Measurements from ENCODE around the gene SLC38A11. TPM values are rescaled to one million over a fixed set of nuclear protein-coding genes. Genes with fewer than 3 reads are reported as not detected.

Gene SLC38A11
- total and polyA plus RNA-seq, 2 experiments from 2014 or later, result not detected

DNA sequence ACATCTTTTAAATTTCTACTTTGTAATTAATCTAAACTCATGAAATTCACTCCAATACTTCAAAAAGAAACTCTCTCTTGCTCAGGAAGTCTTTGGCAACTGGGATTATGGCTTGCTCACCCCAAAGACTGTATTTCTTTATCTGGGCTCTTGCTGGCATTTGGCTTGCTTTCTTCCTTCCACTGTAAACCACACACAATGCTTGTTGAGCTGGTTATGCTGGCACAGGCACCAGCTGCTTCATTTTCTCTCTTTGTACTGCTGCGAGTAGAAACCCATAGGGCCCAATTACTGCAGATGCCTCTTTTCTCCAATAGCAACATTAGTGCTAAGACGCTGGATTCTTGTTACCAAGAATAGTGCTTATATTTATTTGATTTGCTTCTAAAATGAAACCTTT is 51.4 kb downstream of the SLC38A11 start (continued):
- TF ChIP-seq, protein P1, sequence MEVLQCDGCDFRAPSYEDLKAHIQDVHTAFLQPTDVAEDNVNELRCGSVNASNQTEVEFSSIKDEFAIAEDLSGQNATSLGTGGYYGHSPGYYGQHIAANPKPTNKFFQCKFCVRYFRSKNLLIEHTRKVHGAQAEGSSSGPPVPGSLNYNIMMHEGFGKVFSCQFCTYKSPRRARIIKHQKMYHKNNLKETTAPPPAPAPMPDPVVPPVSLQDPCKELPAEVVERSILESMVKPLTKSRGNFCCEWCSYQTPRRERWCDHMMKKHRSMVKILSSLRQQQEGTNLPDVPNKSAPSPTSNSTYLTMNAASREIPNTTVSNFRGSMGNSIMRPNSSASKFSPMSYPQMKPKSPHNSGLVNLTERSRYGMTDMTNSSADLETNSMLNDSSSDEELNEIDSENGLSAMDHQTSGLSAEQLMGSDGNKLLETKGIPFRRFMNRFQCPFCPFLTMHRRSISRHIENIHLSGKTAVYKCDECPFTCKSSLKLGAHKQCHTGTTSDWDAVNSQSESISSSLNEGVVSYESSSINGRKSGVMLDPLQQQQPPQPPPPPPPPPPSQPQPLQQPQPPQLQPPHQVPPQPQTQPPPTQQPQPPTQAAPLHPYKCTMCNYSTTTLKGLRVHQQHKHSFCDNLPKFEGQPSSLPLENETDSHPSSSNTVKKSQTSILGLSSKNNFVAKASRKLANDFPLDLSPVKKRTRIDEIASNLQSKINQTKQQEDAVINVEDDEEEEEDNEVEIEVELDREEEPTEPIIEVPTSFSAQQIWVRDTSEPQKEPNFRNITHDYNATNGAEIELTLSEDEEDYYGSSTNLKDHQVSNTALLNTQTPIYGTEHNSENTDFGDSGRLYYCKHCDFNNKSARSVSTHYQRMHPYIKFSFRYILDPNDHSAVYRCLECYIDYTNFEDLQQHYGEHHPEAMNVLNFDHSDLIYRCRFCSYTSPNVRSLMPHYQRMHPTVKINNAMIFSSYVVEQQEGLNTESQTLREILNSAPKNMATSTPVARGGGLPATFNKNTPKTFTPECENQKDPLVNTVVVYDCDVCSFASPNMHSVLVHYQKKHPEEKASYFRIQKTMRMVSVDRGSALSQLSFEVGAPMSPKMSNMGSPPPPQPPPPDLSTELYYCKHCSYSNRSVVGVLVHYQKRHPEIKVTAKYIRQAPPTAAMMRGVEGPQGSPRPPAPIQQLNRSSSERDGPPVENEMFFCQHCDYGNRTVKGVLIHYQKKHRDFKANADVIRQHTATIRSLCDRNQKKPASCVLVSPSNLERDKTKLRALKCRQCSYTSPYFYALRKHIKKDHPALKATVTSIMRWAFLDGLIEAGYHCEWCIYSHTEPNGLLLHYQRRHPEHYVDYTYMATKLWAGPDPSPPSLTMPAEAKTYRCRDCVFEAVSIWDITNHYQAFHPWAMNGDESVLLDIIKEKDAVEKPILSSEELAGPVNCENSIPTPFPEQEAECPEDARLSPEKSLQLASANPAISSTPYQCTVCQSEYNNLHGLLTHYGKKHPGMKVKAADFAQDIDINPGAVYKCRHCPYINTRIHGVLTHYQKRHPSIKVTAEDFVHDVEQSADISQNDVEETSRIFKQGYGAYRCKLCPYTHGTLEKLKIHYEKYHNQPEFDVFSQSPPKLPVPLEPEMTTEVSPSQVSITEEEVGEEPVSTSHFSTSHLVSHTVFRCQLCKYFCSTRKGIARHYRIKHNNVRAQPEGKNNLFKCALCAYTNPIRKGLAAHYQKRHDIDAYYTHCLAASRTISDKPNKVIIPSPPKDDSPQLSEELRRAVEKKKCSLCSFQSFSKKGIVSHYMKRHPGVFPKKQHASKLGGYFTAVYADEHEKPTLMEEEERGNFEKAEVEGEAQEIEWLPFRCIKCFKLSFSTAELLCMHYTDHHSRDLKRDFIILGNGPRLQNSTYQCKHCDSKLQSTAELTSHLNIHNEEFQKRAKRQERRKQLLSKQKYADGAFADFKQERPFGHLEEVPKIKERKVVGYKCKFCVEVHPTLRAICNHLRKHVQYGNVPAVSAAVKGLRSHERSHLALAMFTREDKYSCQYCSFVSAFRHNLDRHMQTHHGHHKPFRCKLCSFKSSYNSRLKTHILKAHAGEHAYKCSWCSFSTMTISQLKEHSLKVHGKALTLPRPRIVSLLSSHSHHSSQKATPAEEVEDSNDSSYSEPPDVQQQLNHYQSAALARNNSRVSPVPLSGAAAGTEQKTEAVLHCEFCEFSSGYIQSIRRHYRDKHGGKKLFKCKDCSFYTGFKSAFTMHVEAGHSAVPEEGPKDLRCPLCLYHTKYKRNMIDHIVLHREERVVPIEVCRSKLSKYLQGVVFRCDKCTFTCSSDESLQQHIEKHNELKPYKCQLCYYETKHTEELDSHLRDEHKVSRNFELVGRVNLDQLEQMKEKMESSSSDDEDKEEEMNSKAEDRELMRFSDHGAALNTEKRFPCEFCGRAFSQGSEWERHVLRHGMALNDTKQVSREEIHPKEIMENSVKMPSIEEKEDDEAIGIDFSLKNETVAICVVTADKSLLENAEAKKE (CRISPR knock-in tag; IDR thresholded peaks at IDR 0.05), result no peak
- TF ChIP-seq, protein P2, sequence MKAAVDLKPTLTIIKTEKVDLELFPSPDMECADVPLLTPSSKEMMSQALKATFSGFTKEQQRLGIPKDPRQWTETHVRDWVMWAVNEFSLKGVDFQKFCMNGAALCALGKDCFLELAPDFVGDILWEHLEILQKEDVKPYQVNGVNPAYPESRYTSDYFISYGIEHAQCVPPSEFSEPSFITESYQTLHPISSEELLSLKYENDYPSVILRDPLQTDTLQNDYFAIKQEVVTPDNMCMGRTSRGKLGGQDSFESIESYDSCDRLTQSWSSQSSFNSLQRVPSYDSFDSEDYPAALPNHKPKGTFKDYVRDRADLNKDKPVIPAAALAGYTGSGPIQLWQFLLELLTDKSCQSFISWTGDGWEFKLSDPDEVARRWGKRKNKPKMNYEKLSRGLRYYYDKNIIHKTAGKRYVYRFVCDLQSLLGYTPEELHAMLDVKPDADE (IDR thresholded peaks at IDR 0.05), result no peak
- TF ChIP-seq EZH2 (IDR thresholded peaks at IDR 0.05; ENCODE audit: low read depth, unreplicated experiment) (no peak), JUNB (IDR thresholded peaks at IDR 0.05; ENCODE audit: unreplicated experiment) (no peak)

DNA sequence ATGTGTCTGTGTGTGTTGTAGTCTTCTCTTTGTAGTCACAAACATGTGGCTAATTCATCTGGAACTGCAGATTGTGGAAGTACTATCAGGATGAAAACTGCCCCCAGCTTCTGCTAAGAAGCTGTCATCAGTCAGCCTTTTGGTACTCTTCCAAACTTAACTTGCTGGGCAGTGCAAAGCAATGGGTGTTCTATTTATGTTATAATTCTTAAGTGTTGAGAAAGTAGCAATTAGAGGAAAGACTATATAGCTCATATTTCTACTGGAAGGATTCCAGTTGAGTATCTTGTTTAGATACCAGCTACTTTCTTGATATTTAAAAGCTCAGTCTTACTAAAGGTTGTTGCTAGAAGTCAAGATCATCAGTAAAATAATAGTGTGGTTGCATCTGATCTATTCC is 52.1 kb downstream of the SLC38A11 start:
- DNase-seq (ENCODE audit: low spot score) (no peak), ATAC-seq (no peak)
- Mint-ChIP-seq H3K4me3 (no peak overlapping the region), H3K27me3 (ENCODE audit: insufficient read depth, low read depth, poor library complexity) (no peaks in the 10 kb centered on the region), H3K36me3 (ENCODE audit: low read depth) (no peaks in the 10 kb centered on the region), H3K9me3 (no peaks in the 10 kb centered on the region; the same call in 2 of the 3 replicates), H3K4me1 (peaks cover 6% of the 10 kb centered on the region; the same call in 2 of the 3 replicates), H3K27ac (peak overlapping the region; percentile 38; the same call in 1 of the 2 replicates)
- H3K36me3 ChIP-seq (ENCODE audit: insufficient read depth), result no peaks in the 10 kb centered on the region
- H3K27me3 ChIP-seq (ENCODE audit: insufficient read depth), result no peaks in the 10 kb centered on the region
- no peak overlapping the region for H3K27ac ChIP-seq (ENCODE audit: low read depth)
- no peaks in the 10 kb centered on the region for H3K79me2 ChIP-seq (replicated peaks; ENCODE audit: insufficient read depth)
- no peaks in the 10 kb centered on the region for H4K20me1 ChIP-seq (replicated peaks; ENCODE audit: insufficient read depth)
- no peak overlapping the region for H2AFZ ChIP-seq
- no peaks in the 10 kb centered on the region for H3F3A ChIP-seq (replicated peaks; ENCODE audit: low read depth)
- no peaks in the 10 kb centered on the region for H3K9me2 ChIP-seq (ENCODE audit: insufficient read depth)
- peaks cover 3% of the 10 kb centered on the region; the same call in 1 of the 2 replicates for H3K4me1 ChIP-seq (ENCODE audit: insufficient read depth)
- no peak overlapping the region for H3K4me3 ChIP-seq
- H3K4me2 ChIP-seq, result no peak overlapping the region
- TF ChIP-seq, protein P3, sequence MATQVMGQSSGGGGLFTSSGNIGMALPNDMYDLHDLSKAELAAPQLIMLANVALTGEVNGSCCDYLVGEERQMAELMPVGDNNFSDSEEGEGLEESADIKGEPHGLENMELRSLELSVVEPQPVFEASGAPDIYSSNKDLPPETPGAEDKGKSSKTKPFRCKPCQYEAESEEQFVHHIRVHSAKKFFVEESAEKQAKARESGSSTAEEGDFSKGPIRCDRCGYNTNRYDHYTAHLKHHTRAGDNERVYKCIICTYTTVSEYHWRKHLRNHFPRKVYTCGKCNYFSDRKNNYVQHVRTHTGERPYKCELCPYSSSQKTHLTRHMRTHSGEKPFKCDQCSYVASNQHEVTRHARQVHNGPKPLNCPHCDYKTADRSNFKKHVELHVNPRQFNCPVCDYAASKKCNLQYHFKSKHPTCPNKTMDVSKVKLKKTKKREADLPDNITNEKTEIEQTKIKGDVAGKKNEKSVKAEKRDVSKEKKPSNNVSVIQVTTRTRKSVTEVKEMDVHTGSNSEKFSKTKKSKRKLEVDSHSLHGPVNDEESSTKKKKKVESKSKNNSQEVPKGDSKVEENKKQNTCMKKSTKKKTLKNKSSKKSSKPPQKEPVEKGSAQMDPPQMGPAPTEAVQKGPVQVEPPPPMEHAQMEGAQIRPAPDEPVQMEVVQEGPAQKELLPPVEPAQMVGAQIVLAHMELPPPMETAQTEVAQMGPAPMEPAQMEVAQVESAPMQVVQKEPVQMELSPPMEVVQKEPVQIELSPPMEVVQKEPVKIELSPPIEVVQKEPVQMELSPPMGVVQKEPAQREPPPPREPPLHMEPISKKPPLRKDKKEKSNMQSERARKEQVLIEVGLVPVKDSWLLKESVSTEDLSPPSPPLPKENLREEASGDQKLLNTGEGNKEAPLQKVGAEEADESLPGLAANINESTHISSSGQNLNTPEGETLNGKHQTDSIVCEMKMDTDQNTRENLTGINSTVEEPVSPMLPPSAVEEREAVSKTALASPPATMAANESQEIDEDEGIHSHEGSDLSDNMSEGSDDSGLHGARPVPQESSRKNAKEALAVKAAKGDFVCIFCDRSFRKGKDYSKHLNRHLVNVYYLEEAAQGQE (IDR thresholded peaks at IDR 0.05; ENCODE audit: unreplicated experiment), result no peak
- TF ChIP-seq, protein P4, sequence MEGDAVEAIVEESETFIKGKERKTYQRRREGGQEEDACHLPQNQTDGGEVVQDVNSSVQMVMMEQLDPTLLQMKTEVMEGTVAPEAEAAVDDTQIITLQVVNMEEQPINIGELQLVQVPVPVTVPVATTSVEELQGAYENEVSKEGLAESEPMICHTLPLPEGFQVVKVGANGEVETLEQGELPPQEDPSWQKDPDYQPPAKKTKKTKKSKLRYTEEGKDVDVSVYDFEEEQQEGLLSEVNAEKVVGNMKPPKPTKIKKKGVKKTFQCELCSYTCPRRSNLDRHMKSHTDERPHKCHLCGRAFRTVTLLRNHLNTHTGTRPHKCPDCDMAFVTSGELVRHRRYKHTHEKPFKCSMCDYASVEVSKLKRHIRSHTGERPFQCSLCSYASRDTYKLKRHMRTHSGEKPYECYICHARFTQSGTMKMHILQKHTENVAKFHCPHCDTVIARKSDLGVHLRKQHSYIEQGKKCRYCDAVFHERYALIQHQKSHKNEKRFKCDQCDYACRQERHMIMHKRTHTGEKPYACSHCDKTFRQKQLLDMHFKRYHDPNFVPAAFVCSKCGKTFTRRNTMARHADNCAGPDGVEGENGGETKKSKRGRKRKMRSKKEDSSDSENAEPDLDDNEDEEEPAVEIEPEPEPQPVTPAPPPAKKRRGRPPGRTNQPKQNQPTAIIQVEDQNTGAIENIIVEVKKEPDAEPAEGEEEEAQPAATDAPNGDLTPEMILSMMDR (conservative IDR thresholded peaks at IDR 0.05; ENCODE audit: low read depth in 2 of 2), result no peak
- TF ChIP-seq ZNF331 (CRISPR knock-in tag; IDR thresholded peaks at IDR 0.05; ENCODE audit: low read depth) (no peak), CREB1 (CRISPR knock-in tag; IDR thresholded peaks at IDR 0.05; ENCODE audit: low read depth) (no peak), EZH2phosphoT487 (IDR thresholded peaks at IDR 0.05; ENCODE audit: unreplicated experiment) (no peak), ZNF114 (CRISPR knock-in tag; IDR thresholded peaks at IDR 0.05) (no peak), JUNB (IDR thresholded peaks at IDR 0.05; ENCODE audit: unreplicated experiment) (no peak)
- TF ChIP-seq, protein P2 (IDR thresholded peaks at IDR 0.05), result no peak

All from GM23338 (cell line).